ENCODE results near the gene CDAN1. TPM values are rescaled to one million over a fixed set of nuclear protein-coding genes. Genes with fewer than 3 reads are reported as not detected.

CDAN1 gene
- total and polyA plus RNA-seq, 2 of the 8 experiments (the other 6 are each of a cell fraction or from before 2014, with no cell fraction given) = 4.5 to 18.6 TPM

DNA sequence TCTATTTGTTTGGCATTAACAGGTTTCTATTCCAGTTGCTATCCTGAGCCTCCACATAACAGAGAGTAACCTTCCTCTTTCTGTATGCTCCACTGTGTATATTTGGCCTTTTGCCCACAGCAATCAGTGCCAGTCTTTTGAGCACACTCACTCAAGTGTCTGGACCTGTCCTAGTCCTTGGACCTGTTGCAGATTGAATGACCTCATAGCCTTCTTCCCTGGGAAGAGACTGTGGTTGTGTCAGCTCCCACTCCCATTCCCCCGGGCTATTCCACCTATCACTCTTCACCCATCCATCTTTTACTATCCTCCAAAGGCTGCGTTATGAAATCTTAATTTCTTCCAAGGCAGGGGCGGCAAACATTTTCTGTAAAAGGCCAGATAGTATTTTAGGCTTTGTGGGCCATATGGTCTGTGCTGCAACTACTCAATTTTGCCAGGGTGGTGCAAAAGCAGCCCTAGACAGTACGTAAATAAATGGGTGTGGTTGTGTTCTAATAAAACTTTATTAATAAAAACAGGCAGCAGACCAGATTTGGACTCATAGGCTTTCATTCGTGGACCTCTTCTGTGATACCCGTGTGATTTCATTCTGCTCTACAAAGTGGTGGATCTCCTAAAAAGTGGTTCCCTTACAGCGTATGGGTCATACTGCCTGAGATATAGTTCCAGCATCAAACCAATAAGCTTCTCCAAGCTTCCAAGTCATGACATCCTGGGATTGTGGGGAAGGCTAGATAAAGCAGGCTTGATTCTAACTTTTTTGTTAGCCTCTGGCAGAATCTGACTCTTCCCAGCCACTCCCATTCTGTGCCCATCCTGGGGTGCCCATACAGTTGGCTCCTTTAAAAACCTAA lies 57.4 kb downstream of the CDAN1 start:
- no peak overlapping the region for H3K9ac ChIP-seq (replicated peaks in 1 of 4; ENCODE audit: extremely low read depth in 1 of 4, low read depth in 3 of 4, low read length in 3 of 4)
- no peak overlapping the region for H2AK5ac ChIP-seq (ENCODE audit: low read depth, low read length)
- H3K4me1 ChIP-seq (replicated peaks in 1 of 4; ENCODE audit: control insufficient read depth in 3 of 4, insufficient read depth in 4 of 4, low read length in 3 of 4) = no peaks in the 10 kb centered on the region
- no peak overlapping the region for H3K4me2 ChIP-seq (ENCODE audit: insufficient read depth in 1 of 2, low read depth in 2 of 2, low read length in 2 of 2)
- H4K20me1 ChIP-seq (replicated peaks in 1 of 2; ENCODE audit: control insufficient read depth in 1 of 2, insufficient read depth in 2 of 2, low read length in 2 of 2) = peaks cover 0 to 2% of the 10 kb centered on the region in 2 experiments
- no peak overlapping the region for H3K4ac ChIP-seq (replicated peaks; ENCODE audit: insufficient read length, low read depth, low read length)
- ChIA-PET POLR2A (ENCODE audit: partially characterized antibody) (no interaction called here), CTCF (ENCODE audit: partially characterized antibody) (interaction anchor here (1.2 to 1.3 kb wide), 2 partner anchors 11 to 595 kb away, joined by 3 read pairs; no protein-coding TSS in a partner anchor)
- H4K5ac ChIP-seq (ENCODE audit: insufficient read length, low read depth, low read length) = no peak overlapping the region
- H3K79me1 ChIP-seq (ENCODE audit: low read depth, low read length) = no peaks in the 10 kb centered on the region; the same call in 1 of the 2 replicates
- no peak for DNase-seq (ENCODE audit: low read depth in 1 of 2, low spot score in 2 of 2)
- no peak overlapping the region for H2BK15ac ChIP-seq (ENCODE audit: low read length)
- H3K36me3 ChIP-seq (ENCODE audit: control insufficient read depth in 2 of 4, insufficient read depth in 4 of 4, low read length in 3 of 4) = peaks cover 2 to 24% (median 10%) of the 10 kb centered on the region in 4 experiments; a peak in 5 of 8 replicates
- no peak overlapping the region for H4K8ac ChIP-seq (ENCODE audit: extremely low read depth, insufficient read depth, low read length)
- H2BK12ac ChIP-seq (ENCODE audit: low read depth, low read length) = no peak overlapping the region
- H3K79me2 ChIP-seq (ENCODE audit: control insufficient read depth in 1 of 2, insufficient read depth in 2 of 2, low read length in 2 of 2) = no peaks in the 10 kb centered on the region
- no peak overlapping the region for H3K56ac ChIP-seq (replicated peaks; ENCODE audit: insufficient read length, low read depth, low read length)
- no peak overlapping the region for H3K14ac ChIP-seq (ENCODE audit: insufficient read length)
- no peak overlapping the region for H2BK5ac ChIP-seq (ENCODE audit: low read depth, low read length)
- H3K27ac ChIP-seq (ENCODE audit: low read depth, low read length) = no peak overlapping the region
- H4K91ac ChIP-seq (replicated peaks; ENCODE audit: insufficient read length, low read length) = no peak overlapping the region
- WGBS, 2 experiments (ENCODE audit: extremely low coverage in 1 of 2, insufficient coverage in 1 of 2, insufficient read length in 1 of 2, insufficient replicate concordance in 2 of 2, low coverage in 1 of 2, low lambda C conversion rate in 2 of 2, missing lambda C conversion rate in 1 of 2) = 93% methylated on average over 7 of the region's 7 CpGs; no CpG with 5 or more reads in 1 of the 2 experiments
- H3K18ac ChIP-seq (ENCODE audit: extremely low read depth, low read length) = no peak overlapping the region
- TF ChIP-seq NRF1 (IDR thresholded peaks at IDR 0.05; ENCODE audit: low read depth, low read length) (no peak), SP4 (IDR thresholded peaks at IDR 0.05; ENCODE audit: low read length) (no peak), JUN (IDR thresholded peaks at IDR 0.05; ENCODE audit: low read depth, low read length) (no peak), POLR2A (IDR thresholded peaks at IDR 0.05; ENCODE audit: control extremely low read depth in 1 of 2, low read depth in 2 of 2, low read length in 2 of 2) (no peak), PHF8 (conservative IDR thresholded peaks at IDR 0.05; ENCODE audit: low read depth, low read length) (no peak)
- no peaks in the 10 kb centered on the region for H3K23me2 ChIP-seq (ENCODE audit: low read depth, low read length)
- no peak overlapping the region for H3K23ac ChIP-seq (ENCODE audit: insufficient read length)
- no peak overlapping the region for H2BK20ac ChIP-seq (ENCODE audit: low read length)
- no peak for FAIRE-seq
- H2BK120ac ChIP-seq (replicated peaks; ENCODE audit: low read depth, low read length) = no peak overlapping the region
- H3K27me3 ChIP-seq (replicated peaks in 1 of 4; ENCODE audit: control insufficient read depth in 3 of 4, extremely low read depth in 1 of 4, insufficient read depth in 3 of 4, low read length in 3 of 4) = no peaks in the 10 kb centered on the region
- no peaks in the 10 kb centered on the region for H3K9me3 ChIP-seq (ENCODE audit: insufficient read depth in 2 of 2, low read depth in 1 of 2, low read length in 1 of 2)
- no peak overlapping the region for H2AFZ ChIP-seq (ENCODE audit: low read length)
- no peak overlapping the region for H3K4me3 ChIP-seq (ENCODE audit: extremely low read depth in 1 of 4, insufficient read depth in 2 of 4, low read depth in 3 of 4, low read length in 4 of 4)
